A549 (cell line): ENCODE results near the gene TKTL2.

ENCODE experiments used
- CTCF ChIP-seq: fragments of >200 bp; sonication (Bioruptor Twin); formaldehyde crosslinking; IDR thresholded peaks from 3 replicates; pipeline ENCODE4 v1.5.1; 2016
- EP300 ChIP-seq, 2 experiments: fragments of >200 bp; sonication (Bioruptor Twin); formaldehyde crosslinking; IDR thresholded peaks; 2 replicates in 1 of 2; 3 replicates in 1 of 2; pipeline ENCODE4 v1.6.1; 2016 to 2017
- SMC3 ChIP-seq: fragments of >200 bp; sonication (Bioruptor Twin); formaldehyde crosslinking; IDR thresholded peaks from 3 replicates; pipeline ENCODE4 v1.6.1; 2018; ENCODE audit warnings: inconsistent platforms

- TF ChIP-seq CTCF: no peak
- no peak for TF ChIP-seq EP300 (IDR thresholded peaks at IDR 0.05)
- no peak for TF ChIP-seq SMC3
Observed at GRCh38 chr4:163500586-163500985, 27.0 kb upstream of the TKTL2 start.
